NCI-H526 treated with DMSO at 0.1 percent for 48 hours (cell line): Measurements from ENCODE around the gene PTPRD.

Experiments used
- DNase-seq: peaks from one replicate; lab custom pipeline; 2025; lab: John Stamatoyannopoulos, UW

The PTPRD gene

GRCh38 chr9:9892217-9892616 lies 720.6 kb downstream of the PTPRD start:
- no peak for DNase-seq

GRCh38 chr9:9881692-9882091 lies 731.1 kb downstream of the PTPRD start:
- DNase-seq, result no peak

- no peak for DNase-seq
Observed at GRCh38 chr9:9874270-9874669, 738.5 kb downstream of the PTPRD start.

- no peak for DNase-seq
Observed at GRCh38 chr9:9862235-9862810, 750.5 kb downstream of the PTPRD start.

GRCh38 chr9:9855177-9856078 lies 757.4 kb downstream of the PTPRD start:
- no peak for DNase-seq

- no peak for DNase-seq
Observed at GRCh38 chr9:9847750-9848149, 765.1 kb downstream of the PTPRD start.

- DNase-seq, result no peak
Observed at GRCh38 chr9:9846557-9846956, 766.2 kb downstream of the PTPRD start.

GRCh38 chr9:9820436-9820835 lies 792.4 kb downstream of the PTPRD start:
- DNase-seq, result no peak

- no peak for DNase-seq
Observed at GRCh38 chr9:9819886-9820285, 792.9 kb downstream of the PTPRD start.

- no peak for DNase-seq
Observed at GRCh38 chr9:9817176-9817575, 795.6 kb downstream of the PTPRD start.

GRCh38 chr9:9804109-9804508 lies 808.7 kb downstream of the PTPRD start:
- no peak for DNase-seq

- DNase-seq, result no peak
Observed at GRCh38 chr9:9799287-9799686, 813.5 kb downstream of the PTPRD start.

GRCh38 chr9:9792144-9792857 lies 820.5 kb downstream of the PTPRD start:
- DNase-seq, result no peak

- DNase-seq, result peak; percentile 11
Observed at GRCh38 chr9:9791611-9792010, 821.2 kb downstream of the PTPRD start.

- peak; percentile 62 for DNase-seq
Observed at GRCh38 chr9:9790216-9790872, 822.5 kb downstream of the PTPRD start.

GRCh38 chr9:9783711-9784110 lies 829.1 kb downstream of the PTPRD start:
- DNase-seq, result no peak

GRCh38 chr9:9783211-9783610 lies 829.6 kb downstream of the PTPRD start:
- no peak for DNase-seq

- no peak for DNase-seq
Observed at GRCh38 chr9:9778293-9778692, 834.5 kb downstream of the PTPRD start.

- DNase-seq, result no peak
Observed at GRCh38 chr9:9774471-9774870, 838.3 kb downstream of the PTPRD start.

GRCh38 chr9:9771314-9771713 lies 841.5 kb downstream of the PTPRD start:
- DNase-seq, result no peak

- DNase-seq, result no peak
Observed at GRCh38 chr9:9764821-9765220, 848.0 kb downstream of the PTPRD start.

- DNase-seq, result no peak
Observed at GRCh38 chr9:9754186-9754585, 858.6 kb downstream of the PTPRD start.
